Lower leg skin (tissue), 4 donors: ENCODE data around the gene LRRC32. TPM values are rescaled to one million over a fixed set of nuclear protein-coding genes. Genes with fewer than 3 reads are reported as not detected.
A peak's percentile ranks its signal among the peaks of the same experiment; 100 is the strongest.

Experiments
- DNase-seq, 2 donors: peaks; one replicate each; pipeline ENCODE4 v3.0.0-alpha.2; 2019; ENCODE audit warnings: low spot score in 2 of 2
- H3K4me3 ChIP-seq: fragments of 200-600 bp; sonication (generic); 2 replicates; pipeline ENCODE4 v1.5.1; 2017; ENCODE audit warnings: mild to moderate bottlenecking, low read depth; ENCODE audit not compliant: poor library complexity, severe bottlenecking
- CTCF ChIP-seq, 3 donors: fragments of 450-650 bp; IDR thresholded peaks; one replicate each; pipeline ENCODE4 v1.5.1; 2016; ENCODE audit warnings: antibody characterized with exemption in 3 of 3, mild to moderate bottlenecking in 3 of 3, moderate library complexity in 2 of 3
- POLR2A ChIP-seq, 2 donors: fragments of 450-650 bp; IDR thresholded peaks; one replicate each; pipeline ENCODE4 v1.6.1; 2016 to 2017; ENCODE audit warnings: antibody characterized with exemption in 2 of 2, mild to moderate bottlenecking in 1 of 2, moderate library complexity in 1 of 2
- WGBS, 2 donors: methylation state at CpG; one replicate each; pipeline ENCODE4 v1.1.5; 2018; 5-methylcytosine and 5-hydroxymethylcytosine counted together
- intact Hi-C: fragments of 100-400 bp; cut with DNase I; formaldehyde crosslinking; loops from one replicate; pipeline ENCODE4 v1.15.0; 2023; ENCODE audit warnings: low total_unique reads
- total RNA-seq, 4 donors: library from RNA; depleted of rRNA; stranded (reverse); fragments of >200 nt; gene quantifications; one replicate each; pipeline ENCODE4 v1.1.0, GENCODE V29; 2016

LRRC32 gene
- total RNA-seq, 4 donors from 2014 or later, result 9.0 to 42.5 (median 18.7) TPM

GRCh38 chr11:76701294-76702040 is 30.9 kb upstream of the LRRC32 start:
- intact Hi-C loops, result no loop called here
- TF ChIP-seq POLR2A (IDR thresholded peaks at IDR 0.05) (no peak), CTCF (IDR thresholded peaks at IDR 0.05) (no peak)
- 62 to 67% methylated on average over 7 of the region's 7 CpGs for WGBS, 2 donors
- no peak overlapping the region for H3K4me3 ChIP-seq
- DNase-seq, result peak in 1 of 2 donors; percentile 65

- H3K4me3 ChIP-seq, result no peak overlapping the region
- no peak for TF ChIP-seq POLR2A (IDR thresholded peaks at IDR 0.05)
- TF ChIP-seq CTCF (IDR thresholded peaks at IDR 0.05), result no peak
- 59 to 61% methylated on average over 16 of the region's 16 CpGs for WGBS, 2 donors
- DNase-seq, result peak; percentile 79 to 91
- intact Hi-C loops, result no loop called here
Observed at GRCh38 chr11:76700177-76701100, 29.9 kb upstream of the LRRC32 start.

GRCh38 chr11:76699451-76700091 is 29.0 kb upstream of the LRRC32 start:
- intact Hi-C loops, result no loop called here
- no peak overlapping the region for H3K4me3 ChIP-seq
- TF ChIP-seq POLR2A (IDR thresholded peaks at IDR 0.05) (no peak), CTCF (IDR thresholded peaks at IDR 0.05) (no peak)
- DNase-seq, result no peak
- 78 to 91% methylated on average over 3 of the region's 3 CpGs for WGBS, 2 donors

DNA sequence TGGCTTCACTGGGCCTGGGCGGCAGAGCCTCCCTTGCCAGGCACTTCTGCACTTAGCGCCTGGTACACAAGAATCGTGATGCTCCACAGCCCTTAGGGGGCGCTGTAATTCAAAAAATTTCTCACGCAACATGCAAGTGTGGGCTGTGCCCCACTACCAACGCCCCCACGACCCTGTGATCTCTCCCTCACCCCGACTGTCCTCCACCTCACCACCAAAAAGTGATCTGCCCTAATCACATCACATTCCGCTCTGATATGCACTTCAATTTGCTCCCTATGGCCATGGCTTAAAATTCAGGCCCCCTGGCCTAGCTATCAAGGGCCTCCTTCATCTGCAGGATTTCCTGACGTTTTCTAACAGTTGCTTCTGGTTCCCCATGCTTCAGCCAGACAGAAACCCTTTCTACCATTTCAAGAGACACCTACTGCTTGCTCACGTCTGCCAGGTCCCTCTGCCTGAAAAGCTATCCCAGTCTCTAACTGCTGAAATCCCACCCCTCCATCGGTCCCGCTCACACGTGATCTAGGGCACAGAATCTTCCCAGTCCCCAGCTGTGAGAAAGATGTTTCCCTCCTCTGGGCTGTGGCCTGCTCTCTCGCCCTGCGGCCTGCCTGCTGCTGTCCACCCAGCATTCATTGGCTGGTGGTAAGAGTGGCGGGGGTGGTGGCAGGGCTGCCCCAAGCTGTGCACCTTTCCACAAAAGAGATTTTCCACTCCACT is 27.9 kb upstream of the LRRC32 start:
- TF ChIP-seq CTCF (IDR thresholded peaks at IDR 0.05) (no peak), POLR2A (IDR thresholded peaks at IDR 0.05) (no peak)
- no peak for DNase-seq
- H3K4me3 ChIP-seq, result no peak overlapping the region
- intact Hi-C loops, result no loop called here
- 85% methylated on average over 17 of the region's 17 CpGs for WGBS, 2 donors

GRCh38 chr11:76696756-76697155 is 26.2 kb upstream of the LRRC32 start:
- intact Hi-C loops, result no loop called here
- no peak for TF ChIP-seq CTCF (IDR thresholded peaks at IDR 0.05)
- no peak for TF ChIP-seq POLR2A (IDR thresholded peaks at IDR 0.05)
- DNase-seq, result no peak
- WGBS, 2 donors, result 89 to 92% methylated on average over 12 of the region's 12 CpGs
- H3K4me3 ChIP-seq, result no peak overlapping the region
